Lower lobe of right lung (tissue), 2 donors: ENCODE measurements around the gene TFF3. TPM values are rescaled to one million over a fixed set of nuclear protein-coding genes. Genes with fewer than 3 reads are reported as not detected.

Experiments used
- ATAC-seq, 2 donors: fragments of 200-7000 bp; cut with Tn5 transposase; one replicate each; pipeline ENCODE4 v1.9.1; 2020 to 2022; ENCODE audit warnings: mild to moderate bottlenecking in 2 of 2, moderate library complexity in 2 of 2
- DNase-seq: peaks from one replicate; pipeline ENCODE4 v3.0.0-alpha.2; 2020
- H3K27ac ChIP-seq: fragments of 200-600 bp; one replicate; pipeline ENCODE4 v1.8.0; 2022
- H3K27me3 ChIP-seq: fragments of 200-600 bp; one replicate; pipeline ENCODE4 v1.8.0; 2022; ENCODE audit warnings: low read depth
- H3K36me3 ChIP-seq: fragments of 200-600 bp; one replicate; pipeline ENCODE4 v1.8.0; 2022; ENCODE audit warnings: mild to moderate bottlenecking
- H3K4me1 ChIP-seq: fragments of 200-600 bp; one replicate; pipeline ENCODE4 v1.8.0; 2022
- H3K4me3 ChIP-seq: fragments of 200-600 bp; one replicate; pipeline ENCODE4 v1.8.0; 2022; ENCODE audit warnings: mild to moderate bottlenecking
- H3K9me3 ChIP-seq: fragments of 200-600 bp; one replicate; pipeline ENCODE4 v1.8.0; 2022
- intact Hi-C: fragments of 100-400 bp; cut with DNase I; formaldehyde crosslinking; loops from one replicate; pipeline ENCODE4 v1.11.0; 2022
- total RNA-seq: library from RNA; stranded (reverse); fragmentation: NEBNext Ultra II Directional; extraction: Animal tissue kit (Norgen Biotek cat#: 25700); gene quantifications from one replicate; pipeline ENCODE4 v1.2.1, GENCODE V29; 2021
- TF ChIP-seq, protein P1 (sequence below): fragments of 200-600 bp; IDR thresholded peaks from one replicate; pipeline ENCODE4 v1.8.0; 2022; ENCODE audit warnings: antibody characterized with exemption, mild to moderate bottlenecking
- donor health status: DM: no; HTN: yes; CAD: no; lungs with severe emphysema.

The TFF3 gene
- total RNA-seq, 1 donor from 2014 or later: 19.0 TPM

- intact Hi-C loops: no loop called here
- H3K4me1 ChIP-seq: no peaks in the 10 kb centered on the region
- no peak for DNase-seq
- no peaks in the 10 kb centered on the region for H3K27me3 ChIP-seq
- H3K27ac ChIP-seq: no peak overlapping the region
- H3K9me3 ChIP-seq: no peaks in the 10 kb centered on the region
- ATAC-seq: no peak
- TF ChIP-seq, protein P1, sequence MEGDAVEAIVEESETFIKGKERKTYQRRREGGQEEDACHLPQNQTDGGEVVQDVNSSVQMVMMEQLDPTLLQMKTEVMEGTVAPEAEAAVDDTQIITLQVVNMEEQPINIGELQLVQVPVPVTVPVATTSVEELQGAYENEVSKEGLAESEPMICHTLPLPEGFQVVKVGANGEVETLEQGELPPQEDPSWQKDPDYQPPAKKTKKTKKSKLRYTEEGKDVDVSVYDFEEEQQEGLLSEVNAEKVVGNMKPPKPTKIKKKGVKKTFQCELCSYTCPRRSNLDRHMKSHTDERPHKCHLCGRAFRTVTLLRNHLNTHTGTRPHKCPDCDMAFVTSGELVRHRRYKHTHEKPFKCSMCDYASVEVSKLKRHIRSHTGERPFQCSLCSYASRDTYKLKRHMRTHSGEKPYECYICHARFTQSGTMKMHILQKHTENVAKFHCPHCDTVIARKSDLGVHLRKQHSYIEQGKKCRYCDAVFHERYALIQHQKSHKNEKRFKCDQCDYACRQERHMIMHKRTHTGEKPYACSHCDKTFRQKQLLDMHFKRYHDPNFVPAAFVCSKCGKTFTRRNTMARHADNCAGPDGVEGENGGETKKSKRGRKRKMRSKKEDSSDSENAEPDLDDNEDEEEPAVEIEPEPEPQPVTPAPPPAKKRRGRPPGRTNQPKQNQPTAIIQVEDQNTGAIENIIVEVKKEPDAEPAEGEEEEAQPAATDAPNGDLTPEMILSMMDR: no peak
- no peak overlapping the region for H3K4me3 ChIP-seq
- peaks cover 84% of the 10 kb centered on the region for H3K36me3 ChIP-seq
These were observed 35.8 kb downstream of the TFF3 start for GRCh38 chr21:42279341-42279871.

DNA sequence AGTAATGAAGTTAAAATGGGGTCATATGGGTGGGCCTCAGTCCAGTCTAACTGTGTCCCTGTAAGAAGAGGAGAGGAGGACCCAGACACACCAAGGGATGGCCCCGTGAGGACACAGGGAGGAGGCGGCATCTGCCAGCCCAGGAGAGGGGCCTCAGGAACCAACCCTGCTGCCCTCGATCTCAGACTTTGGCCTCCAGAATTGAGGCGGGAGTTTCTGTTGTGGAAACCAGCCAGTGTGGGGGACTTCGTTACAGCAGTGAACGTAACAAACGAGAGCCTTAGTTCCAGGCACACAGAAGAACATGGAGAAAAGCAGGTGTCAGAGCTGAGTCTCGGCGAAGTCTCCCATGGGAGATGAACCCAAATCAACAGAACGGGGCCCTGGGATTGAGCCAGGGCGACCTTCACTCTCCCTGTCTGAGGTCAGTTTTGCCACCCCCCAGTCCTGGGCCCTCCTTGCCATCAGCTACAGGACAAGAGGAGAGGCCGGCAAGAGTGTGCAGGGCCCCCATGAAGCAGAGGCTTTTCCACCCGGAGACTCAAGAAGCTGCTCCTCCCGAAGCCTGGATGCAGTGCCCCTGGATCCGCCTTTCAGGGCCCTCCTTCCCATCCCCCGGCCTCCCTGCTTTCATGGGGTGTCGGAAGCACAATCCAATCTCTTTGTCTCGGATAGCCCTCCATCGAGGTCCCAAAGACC is 36.6 kb downstream of the TFF3 start:
- Histone ChIP-seq H3K36me3 (peaks cover 84% of the 10 kb centered on the region), H3K9me3 (no peaks in the 10 kb centered on the region)
- TF ChIP-seq, protein P1: no peak

DNA sequence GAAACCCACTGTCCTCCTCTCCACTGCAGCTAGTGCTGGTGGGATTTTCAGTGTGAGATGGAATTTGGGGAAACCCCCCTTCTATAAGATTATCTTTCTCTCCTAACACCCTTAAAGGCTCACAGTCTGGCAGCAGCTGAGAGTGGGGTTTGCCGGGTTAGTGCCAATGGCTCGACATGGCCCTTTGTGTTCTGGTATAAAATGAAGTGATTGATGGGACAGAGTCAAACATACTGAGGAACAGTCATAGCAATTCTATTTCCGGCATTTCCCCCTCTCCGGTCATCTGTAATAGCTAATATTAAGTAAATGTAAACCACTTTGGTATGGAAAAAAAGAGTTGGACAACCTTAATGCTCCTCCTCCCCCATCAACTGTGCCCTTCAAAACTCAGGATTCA is 37.6 kb downstream of the TFF3 start:
- Histone ChIP-seq H3K27me3 (no peaks in the 10 kb centered on the region), H3K27ac (no peak overlapping the region), H3K36me3 (peaks cover 85% of the 10 kb centered on the region), H3K9me3 (no peaks in the 10 kb centered on the region), H3K4me1 (no peaks in the 10 kb centered on the region), H3K4me3 (no peak overlapping the region)
- DNase-seq: no peak
- no peak for ATAC-seq
- intact Hi-C loops: no loop called here
- TF ChIP-seq, protein P1: no peak

More for the DNA sequence above, 36.6 kb downstream of the TFF3 start:
- Histone ChIP-seq H3K4me1 (no peaks in the 10 kb centered on the region), H3K27me3 (no peaks in the 10 kb centered on the region), H3K27ac (no peak overlapping the region), H3K4me3 (no peak overlapping the region)
- intact Hi-C loops: no loop called here
- no peak for DNase-seq
- ATAC-seq: no peak

- Histone ChIP-seq H3K36me3 (peaks cover 85% of the 10 kb centered on the region), H3K4me3 (no peak overlapping the region), H3K9me3 (no peaks in the 10 kb centered on the region), H3K27ac (no peak overlapping the region), H3K4me1 (no peaks in the 10 kb centered on the region), H3K27me3 (no peaks in the 10 kb centered on the region)
- intact Hi-C loops: no loop called here
- TF ChIP-seq, protein P1: no peak
- no peak for DNase-seq
- ATAC-seq: no peak
These were observed 38.6 kb downstream of the TFF3 start for GRCh38 chr21:42276526-42277154.

GRCh38 chr21:42276076-42276475 is 39.1 kb downstream of the TFF3 start:
- TF ChIP-seq, protein P1: no peak
- H3K4me1 ChIP-seq: no peaks in the 10 kb centered on the region
- H3K4me3 ChIP-seq: no peak overlapping the region
- no peaks in the 10 kb centered on the region for H3K9me3 ChIP-seq
- no peak for ATAC-seq
- intact Hi-C loops: no loop called here
- DNase-seq: no peak
- no peak overlapping the region for H3K27ac ChIP-seq
- no peaks in the 10 kb centered on the region for H3K27me3 ChIP-seq
- H3K36me3 ChIP-seq: peaks cover 84% of the 10 kb centered on the region
